K562 (cell line): ENCODE results near the gene TRMU. TPM values are rescaled to one million over a fixed set of nuclear protein-coding genes. Genes with fewer than 3 reads are reported as not detected.
A peak's percentile ranks its signal among the peaks of the same experiment; 100 is the strongest.

Experiments used
- ATAC-seq: fragments of 200-7000 bp; cut with Tn5 transposase; 3 replicates; pipeline ENCODE4 v1.9.1; 2020; ENCODE audit warnings: moderate library complexity
- Bru-seq: library from RNA; stranded (reverse); fragments of 400-500 nt; gene quantifications from one replicate; lab custom pipeline; 2021; lab: Mats Ljungman, UMichigan
- BruChase-seq, 2 experiments: library from RNA; stranded (reverse); fragments of 400-500 nt; gene quantifications; one replicate each; lab custom pipeline; 2021; lab: Mats Ljungman, UMichigan
- BruUV-seq: library from RNA; stranded (reverse); fragments of 400-500 nt; replicated peaks from 2 replicates; lab custom pipeline; 2021; lab: Mats Ljungman, UMichigan
- CTCF ChIA-PET: fragments of 300-600 bp; formaldehyde crosslinking; extraction: SDS; loops from one replicate; lab custom pipeline; 2021; ENCODE audit warnings: low intra/inter-chr PET ratio; lab: Yijun Ruan, JAX
- POLR2A ChIA-PET: fragments of 300-600, 350-650 bp; sonication (Branson Sonifier 250); formaldehyde crosslinking; extraction: SDS; loops from one replicate; lab custom pipeline; 2021; ENCODE audit warnings: antibody characterized with exemption, inconsistent platforms; lab: Yijun Ruan, JAX
- DNase-seq, 4 experiments: peaks; one replicate each; pipeline versions ENCODE4 v3.0.0 to v3.0.0-alpha.2; 2011 to 2018; ENCODE audit warnings: low spot score in 3 of 4, mixed read lengths in 3 of 4; ENCODE audit errors: extremely low read depth in 1 of 4
- FAIRE-seq: peaks from 2 replicates; lab custom pipeline; 2011; peaks lifted over from hg19 to GRCh38; lab: Jason Lieb, UNC
- H2AFZ ChIP-seq: 2 replicates; pipeline ENCODE4 v1.6.0; 2011; ENCODE audit warnings: low read depth, low read length, control low read depth, inconsistent platforms
- H3K27ac ChIP-seq: fragments of 200-600 bp; 3 replicates; pipeline ENCODE4 v1.8.0; 2011; ENCODE audit warnings: low read depth, mild to moderate bottlenecking, control low read depth, inconsistent platforms, low read length, moderate library complexity, mixed read lengths; ENCODE audit errors: extremely low read depth
- H3K27me3 ChIP-seq, 2 experiments: fragments of 300-600 bp in 1 of 2; 2 replicates in 1 of 2; 3 replicates in 1 of 2; pipeline versions ENCODE4 v1.6.0 to v1.8.0; 2011; ENCODE audit warnings: inconsistent platforms in 2 of 2, low read length in 2 of 2, mild to moderate bottlenecking in 1 of 2, mixed read lengths in 1 of 2, moderate library complexity in 1 of 2; ENCODE audit not compliant: control insufficient read depth in 2 of 2, insufficient read depth in 2 of 2
- H3K36me3 ChIP-seq: fragments of 300-600 bp; 3 replicates; pipeline ENCODE4 v1.8.0; 2011; ENCODE audit warnings: mild to moderate bottlenecking, low read length, inconsistent platforms; ENCODE audit not compliant: control insufficient read depth, insufficient read depth
- H3K4me1 ChIP-seq, 2 experiments: fragments of 200-600 bp in 1 of 2; replicated peaks in 1 of 2; 2 replicates in 1 of 2; 3 replicates in 1 of 2; pipeline versions ENCODE4 v1.5.1 to v1.8.0; 2011; ENCODE audit warnings: inconsistent platforms in 2 of 2, low read length in 2 of 2, mild to moderate bottlenecking in 1 of 2, mixed read lengths in 1 of 2, moderate library complexity in 1 of 2; ENCODE audit not compliant: control insufficient read depth in 2 of 2, insufficient read depth in 2 of 2
- H3K4me2 ChIP-seq: 2 replicates; pipeline ENCODE4 v1.6.1; 2011; ENCODE audit warnings: low read length, control low read depth, inconsistent platforms, mixed read lengths; ENCODE audit not compliant: insufficient read depth
- H3K4me3 ChIP-seq: fragments of 200-600 bp; sonication (generic), shearing (Covaris generic); 2 replicates; pipeline ENCODE4 v1.5.1; 2016; ENCODE audit warnings: control low read depth, inconsistent platforms
- H3K79me2 ChIP-seq: fragments of 200-600 bp; 3 replicates; pipeline ENCODE4 v1.8.0; 2011; ENCODE audit warnings: low read length, inconsistent platforms; ENCODE audit not compliant: control insufficient read depth, insufficient read depth
- H3K9ac ChIP-seq, 2 experiments: 2 replicates each; pipeline versions ENCODE4 v1.6.0 to v1.6.1; 2011; ENCODE audit warnings: low read depth in 2 of 2, low read length in 2 of 2, control low read depth in 1 of 2, inconsistent platforms in 1 of 2, mild to moderate bottlenecking in 1 of 2, mixed read lengths in 1 of 2; ENCODE audit not compliant: insufficient read depth in 1 of 2
- H3K9me1 ChIP-seq: one replicate; pipeline ENCODE4 v1.6.0; 2011; ENCODE audit warnings: inconsistent platforms, mild to moderate bottlenecking, low read length, moderate library complexity; ENCODE audit not compliant: control insufficient read depth, insufficient read depth
- H3K9me3 ChIP-seq: replicated peaks from 2 replicates; pipeline ENCODE4 v1.5.1; 2011; ENCODE audit warnings: low read depth, low read length, inconsistent platforms; ENCODE audit not compliant: control insufficient read depth, insufficient read depth
- H4K20me1 ChIP-seq: replicated peaks from 2 replicates; pipeline ENCODE4 v1.6.1; 2011; ENCODE audit warnings: low read length, inconsistent platforms, mixed read lengths; ENCODE audit not compliant: control insufficient read depth, insufficient read depth
- CREBBP ChIP-seq: IDR thresholded peaks from one replicate; pipeline ENCODE4 v1.6.1; 2012; ENCODE audit warnings: low read depth, mild to moderate bottlenecking, control low read depth, inconsistent platforms, low read length
- DACH1 ChIP-seq: fragments of 450-650 bp; IDR thresholded peaks from 2 replicates; pipeline ENCODE4 v1.6.1; 2018; ENCODE audit not compliant: partially characterized antibody
- FIP1L1 ChIP-seq: fragments of 200-400 bp; formaldehyde crosslinking; IDR thresholded peaks from 2 replicates; pipeline ENCODE4 v1.6.1; 2018; ENCODE audit warnings: mild to moderate bottlenecking, low read depth, low read length; ENCODE audit not compliant: poor library complexity, severe bottlenecking
- GTF2E2 ChIP-seq: fragments of 200-800 bp; sonication (Bioruptor generic); IDR thresholded peaks from 2 replicates; pipeline ENCODE4 v1.6.1; 2016; ENCODE audit warnings: missing genetic modification characterization, missing compliant biosample characterization
- HDAC1 ChIP-seq, 2 experiments: fragments of 450-650 bp; IDR thresholded peaks; 2 replicates each; pipeline ENCODE4 v1.6.1; 2016 to 2017; ENCODE audit warnings: inconsistent platforms in 1 of 2, mild to moderate bottlenecking in 1 of 2, moderate library complexity in 1 of 2
- JUN ChIP-seq, 2 experiments: sonication (generic) in 1 of 2; formaldehyde crosslinking in 1 of 2; IDR thresholded peaks; 2 replicates each; pipeline versions ENCODE4 v1.6.1 to v1.8.0; 2012 to 2022; ENCODE audit warnings: borderline replicate concordance in 2 of 2, mild to moderate bottlenecking in 2 of 2, improper control_type of control experiment in 1 of 2, low read depth in 1 of 2, low read length in 1 of 2, missing genetic modification reagents in 1 of 2
- MAFK ChIP-seq: IDR thresholded peaks from 2 replicates; pipeline ENCODE4 v1.6.1; 2011; ENCODE audit warnings: low read length, improper control_type of control experiment
- NEUROD1 ChIP-seq: fragments of 150-350 bp; IDR thresholded peaks from 2 replicates; pipeline ENCODE4 v1.6.1; 2014; ENCODE audit warnings: borderline replicate concordance, low read length, low read depth; ENCODE audit not compliant: partially characterized antibody
- PCBP1 ChIP-seq: fragments of 200-400 bp; formaldehyde crosslinking; IDR thresholded peaks from 2 replicates; pipeline ENCODE4 v1.6.1; 2018; ENCODE audit warnings: mild to moderate bottlenecking, low read depth, low read length; ENCODE audit not compliant: poor library complexity, severe bottlenecking
- SAP30 ChIP-seq: fragments of 200-600 bp; sonication (generic); IDR thresholded peaks from 2 replicates; pipeline ENCODE4 v1.6.1; 2012; ENCODE audit warnings: borderline replicate concordance, low read depth, mild to moderate bottlenecking, moderate library complexity, low read length, control low read depth, inconsistent platforms; ENCODE audit not compliant: insufficient read depth, poor library complexity, severe bottlenecking
- ZNF121 ChIP-seq: sonication (generic); formaldehyde crosslinking; conservative IDR thresholded peaks from 2 replicates; pipeline ENCODE4 v1.8.0; 2022; ENCODE audit warnings: missing genetic modification reagents
- ZNF311 ChIP-seq: fragments of 250-450 bp; sonication (Bioruptor Pico); IDR thresholded peaks from 2 replicates; pipeline ENCODE4 v1.4.0; 2020; ENCODE audit warnings: mild to moderate bottlenecking, moderate library complexity
- WGBS: fragments of 100-300 bp; shearing (Covaris generic); methylation state at CpG from one replicate; pipeline ENCODE4 v1.1.6; 2016; ENCODE audit warnings: low coverage, mixed read lengths; ENCODE audit not compliant: insufficient coverage; ENCODE audit errors: missing lambda C conversion rate; 5-methylcytosine and 5-hydroxymethylcytosine counted together
- in situ Hi-C: fragments of 300-500 bp; cut with MboI; formaldehyde crosslinking; loops from 4 replicates; pipeline ENCODE4 v1.15.0; 2018; ENCODE audit warnings: inconsistent platforms, mixed read lengths
- intact Hi-C: fragments of 100-400 bp; cut with micrococcal nuclease; formaldehyde crosslinking; loops from 2 replicates; pipeline ENCODE4 v1.14.2; 2022
- long read RNA-seq, 3 experiments: library from polyadenylated mRNA in 2 of 3; library from RNA in 1 of 3; unstranded in 2 of 3; stranded (forward) in 1 of 3; transcript quantifications; one replicate each; pipeline ENCODE4 v2.0.0, GENCODE V29; 2019 to 2022
- polyA minus RNA-seq, 3 experiments: library from RNA; depleted of rRNA, polyadenylated mRNA; stranded (reverse); fragments of >200 nt; gene quantifications; 2 replicates each; pipeline ENCODE4 v1.2.3, GENCODE V29; 2011
- polyA plus RNA-seq, 8 experiments: library from polyadenylated mRNA; depleted of rRNA in 4 of 8; stranded (reverse) in 5 of 8; unstranded in 3 of 8; fragments of >200 nt; fragmentation: Nextera tagmentation in 2 of 8; fragmentation: Illumina TruSeq in 1 of 8; extraction: Ambion mirVana in 2 of 8; extraction: Trizol in 1 of 8; gene quantifications; 2 replicates each; pipeline versions ENCODE4 v1.2.1 to v1.2.3, GENCODE V29; 2011 to 2014; ENCODE audit warnings: inconsistent platforms in 1 of 8, missing spikeins in 1 of 8
- total RNA-seq, 7 experiments: library from RNA; depleted of rRNA in 6 of 7; stranded (reverse); fragments of >200 nt in 6 of 7; fragmentation: Illumina TruSeq in 2 of 7; extraction: Trizol in 2 of 7; gene quantifications; 2 replicates each; pipeline versions ENCODE4 v1.2.1 to v1.2.3, GENCODE V29; 2011 to 2021; ENCODE audit warnings: low replicate concordance in 1 of 7

Gene TRMU, protein sequence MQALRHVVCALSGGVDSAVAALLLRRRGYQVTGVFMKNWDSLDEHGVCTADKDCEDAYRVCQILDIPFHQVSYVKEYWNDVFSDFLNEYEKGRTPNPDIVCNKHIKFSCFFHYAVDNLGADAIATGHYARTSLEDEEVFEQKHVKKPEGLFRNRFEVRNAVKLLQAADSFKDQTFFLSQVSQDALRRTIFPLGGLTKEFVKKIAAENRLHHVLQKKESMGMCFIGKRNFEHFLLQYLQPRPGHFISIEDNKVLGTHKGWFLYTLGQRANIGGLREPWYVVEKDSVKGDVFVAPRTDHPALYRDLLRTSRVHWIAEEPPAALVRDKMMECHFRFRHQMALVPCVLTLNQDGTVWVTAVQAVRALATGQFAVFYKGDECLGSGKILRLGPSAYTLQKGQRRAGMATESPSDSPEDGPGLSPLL
- 143 and 244 TPM in 2 replicates for total RNA-seq (2011; cell fraction: chromatin; rRNA removed; ENCODE audit: low replicate concordance)
- total RNA-seq (2011; cell fraction: nucleolus; rRNA removed): 146 and 197 TPM in 2 replicates
- total RNA-seq (2011; cell fraction: nucleoplasm; rRNA removed): 117 and 144 TPM in 2 replicates
- total RNA-seq (2014; rRNA removed) (47.2 and 52.2 TPM in 2 replicates), total RNA-seq (2014; rRNA removed; fragmentation: Illumina TruSeq; extraction: Trizol) (28.6 and 28.8 TPM in 2 replicates), total RNA-seq (2015; rRNA removed; fragmentation: Illumina TruSeq; extraction: Trizol) (38.2 and 38.7 TPM in 2 replicates), total RNA-seq (2021) (46.0 and 47.2 TPM in 2 replicates), polyA plus RNA-seq (2011; rRNA removed) (35.3 and 36.7 TPM in 2 replicates), polyA plus RNA-seq (2014; fragmentation: Illumina TruSeq; extraction: Trizol) (33.3 and 36.3 TPM in 2 replicates), polyA plus RNA-seq (2014; fragmentation: Nextera tagmentation; extraction: Ambion mirVana) (1 to 10 TPM; 2.3 to 3.7 TPM), polyA plus RNA-seq (2014; rRNA removed) (49.9 and 54.1 TPM in 2 replicates), polyA minus RNA-seq (2011; rRNA and poly(A)+ RNA removed) (24.6 and 28.1 TPM in 2 replicates), Bru-seq, nascent RNA (percentile 77 among the genes with signal in this experiment), BruChase-seq, experiment 1, labeled RNA remaining after a 2-hour chase (percentile 77 among the genes with signal in this experiment), BruChase-seq, experiment 2, labeled RNA remaining after a 6-hour chase (percentile 80 among the genes with signal in this experiment)
- polyA plus RNA-seq (2011; cell fraction: cytosol; rRNA removed): 28.7 and 36.3 TPM in 2 replicates
- 224 and 236 TPM in 2 replicates for polyA plus RNA-seq (2011; cell fraction: nucleus; rRNA removed)
- polyA plus RNA-seq (2012): 31.9 and 36.3 TPM in 2 replicates
- 11.9 and 14.3 TPM in 2 replicates for polyA minus RNA-seq (2011; cell fraction: cytosol; rRNA and poly(A)+ RNA removed)
- 113 and 153 TPM in 2 replicates for polyA minus RNA-seq (2011; cell fraction: nucleus; rRNA and poly(A)+ RNA removed)
- long read RNA-seq, experiment 1, transcript TRMU-201 (11 exons, 1,940 nt): major isoform, 82 of 168 reads
- long read RNA-seq, experiment 1, transcript TRMU-202 (10 exons, 1,381 nt): minor isoform, 9 of 168 reads
- long read RNA-seq, experiment 1, transcript TRMU-203 (10 exons, 1,830 nt): minor isoform, 8 of 168 reads
- long read RNA-seq, experiment 1, transcript TRMU-211 (2 exons, 1,476 nt): minor isoform, 5 of 168 reads
- long read RNA-seq, experiment 1, partial matches to known transcripts: 5 of 168 reads
- long read RNA-seq, experiment 1, other reads (novel, unspliced or antisense): 48 of 168 reads
- long read RNA-seq, experiment 2, transcript TRMU-211 (2 exons, 1,476 nt): major isoform, 11 of 43 reads
- long read RNA-seq, experiment 2, transcript TRMU-201 (11 exons, 1,940 nt): minor isoform, 8 of 43 reads
- long read RNA-seq, experiment 2, partial matches to known transcripts: 4 of 43 reads
- long read RNA-seq, experiment 2, other reads (novel, unspliced or antisense): 14 of 43 reads
- long read RNA-seq, experiment 3, transcript TRMU-201 (11 exons, 1,940 nt): major isoform, 35 of 62 reads
- long read RNA-seq, experiment 3, partial matches to known transcripts: 0 of 62 reads
- long read RNA-seq, experiment 3, other reads (novel, unspliced or antisense): 14 of 62 reads

DNA sequence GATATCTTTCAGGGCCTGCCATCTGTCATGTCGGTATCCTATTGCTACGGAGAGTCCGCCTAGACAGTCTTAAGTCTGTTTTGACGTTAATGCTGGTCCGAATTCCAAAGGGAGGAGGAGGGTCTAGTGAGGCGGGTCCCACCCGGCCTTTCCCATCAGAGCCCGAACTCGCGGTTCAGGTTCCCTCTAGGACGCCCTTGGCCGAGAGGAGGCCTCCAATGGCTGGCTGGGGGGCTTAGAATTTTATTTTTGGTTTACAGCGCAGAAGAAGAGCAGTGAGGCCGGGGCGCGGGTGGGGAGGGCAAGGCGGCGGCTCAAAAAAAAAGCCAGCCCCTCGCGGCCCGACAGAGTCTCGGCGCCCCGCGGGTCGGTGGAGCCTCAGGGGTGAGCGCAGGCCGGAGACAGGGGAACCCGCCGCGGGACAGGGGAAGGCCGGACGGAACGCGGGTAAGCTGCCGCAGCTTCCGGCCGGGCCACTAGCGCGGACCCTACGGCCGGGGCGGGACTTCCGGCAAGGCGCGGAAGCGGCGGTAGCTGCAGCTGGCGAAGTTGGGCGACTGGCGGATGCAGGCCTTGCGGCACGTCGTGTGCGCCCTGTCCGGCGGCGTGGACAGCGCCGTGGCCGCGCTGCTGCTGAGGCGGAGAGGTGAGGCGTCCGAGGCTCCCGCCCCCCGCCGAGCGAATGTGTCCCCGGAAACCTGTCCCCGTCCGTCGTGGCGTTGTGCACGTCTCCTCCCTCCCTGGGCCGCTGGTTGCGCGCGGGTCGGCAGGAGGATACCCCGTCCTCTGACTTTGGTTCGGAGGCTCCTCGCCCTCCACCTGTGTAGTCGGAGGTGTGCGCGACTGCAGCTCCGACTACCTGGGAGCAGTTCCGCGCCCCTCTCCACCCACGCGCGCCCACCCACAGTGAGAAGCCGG is at the start of gene TRMU:
Gene TRMU, plus strand, starts transcription at position 514 of the 918 bp plus-strand sequence. Its CDS starts 51 bp downstream, at position 565.
- peaks cover 60% of the 10 kb centered on the region; the same call in 2 of the 3 replicates for H3K36me3 ChIP-seq
- H3K4me1 ChIP-seq: peaks cover 5 to 12% of the 10 kb centered on the region in 2 experiments; a peak in 4 of 5 replicates
- ATAC-seq (peak; percentile 97), FAIRE-seq (peak; percentile 65), DNase-seq (peak; percentile 84 to 90 (median 86))
- ChIA-PET CTCF (no interaction called here), POLR2A (interaction anchor here (0.6 to 1.3 kb wide), 6 partner anchors 14 to 249 kb away, joined by 3 read pairs; no protein-coding TSS in a partner anchor)
- no peaks in the 10 kb centered on the region for H3K27me3 ChIP-seq
- 2% methylated on average over 42 of the region's 93 CpGs for WGBS
- no peaks in the 10 kb centered on the region for H3K9me3 ChIP-seq
- peak within 1 kb of the TSS; percentile 72 for H3K4me3 ChIP-seq
- in situ Hi-C loops: no loop called here
- peak within 1 kb of the TSS; percentile 78 to 97 for H3K9ac ChIP-seq
- intact Hi-C loops: no loop called here
- H4K20me1 ChIP-seq: no peaks in the 10 kb centered on the region
- TSS peak; percentile 87 for BruUV-seq
- H3K4me2 ChIP-seq: peak within 1 kb of the TSS; percentile 89
- peaks cover 31% of the 10 kb centered on the region for H3K79me2 ChIP-seq
- peak within 1 kb of the TSS; percentile 79 for H3K27ac ChIP-seq
- peak within 1 kb of the TSS; percentile 85 for H2AFZ ChIP-seq
- no peaks in the 10 kb centered on the region for H3K9me1 ChIP-seq
- TF ChIP-seq MAFK (no peak), CREBBP (no peak), SAP30 (peak; percentile 75), DACH1 (peak; percentile 30), HDAC1 (IDR thresholded peaks at IDR 0.05) (peak in 1 of 2 experiments; percentile 81; a peak in 2 of 4 replicates), ZNF121 (CRISPR knock-in tag) (peak; percentile 97), FIP1L1 (peak; percentile 83), ZNF311 (no peak), PCBP1 (peak; percentile 53), NEUROD1 (peak; percentile 48), JUN (IDR thresholded peaks at IDR 0.05; ENCODE audit: borderline replicate concordance, low read depth, low read length) (0 out of 2 replicates have a peak, but pooled peaks have one; percentile 25), JUN (CRISPR knock-in tag; IDR thresholded peaks at IDR 0.05; ENCODE audit: borderline replicate concordance) (no peak), GTF2E2 (tag) (peak; percentile 62; the same call in 1 of the 2 replicates)
